OCI-LY1 (cell line): ENCODE data around the gene JOSD2.

Experiments
- H2AFZ ChIP-seq: fragments of 200-600 bp; sonication (generic), shearing (Covaris generic); 2 replicates; pipeline ENCODE4 v1.6.0; 2014; ENCODE audit warnings: antibody characterized with exemption, mild to moderate bottlenecking, low read length
- H3F3A ChIP-seq: fragments of 200-600 bp; sonication (generic), shearing (Covaris generic); 2 replicates; pipeline ENCODE4 v1.6.0; 2014; ENCODE audit warnings: mild to moderate bottlenecking, antibody characterized with exemption, low read length, moderate library complexity; ENCODE audit not compliant: insufficient read depth
- H3K27ac ChIP-seq: fragments of 200-600 bp; sonication (generic); 2 replicates; pipeline ENCODE4 v1.5.1; 2014; ENCODE audit warnings: low read length, mixed run types, mild to moderate bottlenecking, low read depth; ENCODE audit not compliant: poor library complexity, severe bottlenecking
- H3K27me3 ChIP-seq: fragments of 200-600 bp; sonication (generic); 2 replicates; pipeline ENCODE4 v1.6.0; 2014; ENCODE audit warnings: antibody characterized with exemption, mild to moderate bottlenecking, low read length, moderate library complexity; ENCODE audit not compliant: insufficient read depth
- H3K36me3 ChIP-seq: fragments of 200-600 bp; sonication (generic); 2 replicates; pipeline ENCODE4 v1.6.1; 2014; ENCODE audit warnings: mild to moderate bottlenecking, antibody characterized with exemption, low read length, moderate library complexity, mixed read lengths; ENCODE audit not compliant: insufficient read depth
- H3K4me1 ChIP-seq: fragments of 200-600 bp; sonication (generic); 2 replicates; pipeline ENCODE4 v1.5.1; 2014; ENCODE audit warnings: mild to moderate bottlenecking, low read length, moderate library complexity; ENCODE audit not compliant: insufficient read depth, severe bottlenecking
- H3K4me2 ChIP-seq: fragments of 200-600 bp; sonication (generic), shearing (Covaris generic); 2 replicates; pipeline ENCODE4 v1.6.1; 2014; ENCODE audit warnings: low read length
- H3K4me3 ChIP-seq: fragments of 200-600 bp; sonication (generic); 2 replicates; pipeline ENCODE4 v1.5.1; 2014; ENCODE audit warnings: low read length, low read depth, mild to moderate bottlenecking, mixed read lengths; ENCODE audit not compliant: poor library complexity, severe bottlenecking
- H3K79me2 ChIP-seq: fragments of 200-600 bp; shearing (Covaris generic); 2 replicates; pipeline ENCODE4 v1.6.1; 2016; ENCODE audit warnings: mixed run types, low read length, mixed read lengths; ENCODE audit not compliant: insufficient read depth
- H3K9ac ChIP-seq: fragments of 200-600 bp; sonication (generic), shearing (Covaris generic); 2 replicates; pipeline ENCODE4 v1.6.1; 2014; ENCODE audit warnings: mild to moderate bottlenecking, low read length, mixed read lengths
- H3K9me2 ChIP-seq: fragments of 200-600 bp; sonication (generic), shearing (Covaris generic); 2 replicates; pipeline ENCODE4 v1.6.1; 2014; ENCODE audit warnings: low read depth, mild to moderate bottlenecking, low read length, mixed read lengths
- H3K9me3 ChIP-seq: fragments of 200-600 bp; shearing (Covaris generic); 2 replicates; pipeline ENCODE4 v1.6.1; 2014; ENCODE audit warnings: low read length, mixed read lengths
- H4K20me1 ChIP-seq: fragments of 200-600 bp; sonication (generic), shearing (Covaris generic); 2 replicates; pipeline ENCODE4 v1.6.0; 2016; ENCODE audit warnings: mild to moderate bottlenecking, low read length; ENCODE audit not compliant: insufficient read depth
- CTCF ChIP-seq: fragments of 200-600 bp; sonication (generic), shearing (Covaris generic); IDR thresholded peaks from 2 replicates; pipeline ENCODE4 v1.5.1; 2017; ENCODE audit warnings: mild to moderate bottlenecking, antibody characterized with exemption, low read length, moderate library complexity, mixed read lengths
- EZH2 ChIP-seq: fragments of 200-600 bp; sonication (generic), shearing (Covaris generic); IDR thresholded peaks from 2 replicates; pipeline ENCODE4 v1.8.0; 2017; ENCODE audit warnings: borderline replicate concordance, mixed run types, mild to moderate bottlenecking, antibody characterized with exemption, low read length, moderate library complexity, mixed read lengths

The JOSD2 gene

GRCh38 chr19:50482916-50483315, 28.1 kb downstream of the JOSD2 start:
- TF ChIP-seq EZH2 (no peak), CTCF (no peak)
- H3K79me2 ChIP-seq, result no peaks in the 10 kb centered on the region
- peaks cover 85% of the 10 kb centered on the region for H3K36me3 ChIP-seq

GRCh38 chr19:50482271-50482855, 28.6 kb downstream of the JOSD2 start:
- H3K36me3 ChIP-seq, result peaks cover 89% of the 10 kb centered on the region
- H3F3A ChIP-seq, result no peaks in the 10 kb centered on the region
- TF ChIP-seq EZH2 (no peak), CTCF (no peak)
- no peak overlapping the region for H3K27ac ChIP-seq
- H3K9me2 ChIP-seq, result no peaks in the 10 kb centered on the region
- peaks cover 14% of the 10 kb centered on the region for H3K9me3 ChIP-seq
- peaks cover 5% of the 10 kb centered on the region for H3K4me1 ChIP-seq
- H3K9ac ChIP-seq, result no peak overlapping the region
- no peak overlapping the region for H3K4me2 ChIP-seq
- H3K27me3 ChIP-seq, result peaks cover 2% of the 10 kb centered on the region; the same call in 1 of the 2 replicates
- H3K79me2 ChIP-seq, result no peaks in the 10 kb centered on the region
- no peak overlapping the region for H2AFZ ChIP-seq
- H4K20me1 ChIP-seq, result no peaks in the 10 kb centered on the region
- no peak overlapping the region for H3K4me3 ChIP-seq

More at GRCh38 chr19:50482916-50483315, 28.1 kb downstream of the JOSD2 start:
- Histone ChIP-seq H3K9ac (no peak overlapping the region), H3F3A (no peaks in the 10 kb centered on the region), H3K27me3 (peaks cover 6% of the 10 kb centered on the region; the same call in 1 of the 2 replicates), H3K27ac (no peak overlapping the region), H3K9me2 (no peaks in the 10 kb centered on the region), H3K4me3 (no peak overlapping the region), H3K4me2 (no peak overlapping the region), H2AFZ (no peak overlapping the region), H3K9me3 (peaks cover 14% of the 10 kb centered on the region), H4K20me1 (no peaks in the 10 kb centered on the region), H3K4me1 (no peaks in the 10 kb centered on the region)

- Histone ChIP-seq H3K4me1 (peaks cover 11% of the 10 kb centered on the region), H3K9me2 (no peaks in the 10 kb centered on the region), H3K36me3 (peaks cover 87% of the 10 kb centered on the region), H2AFZ (no peak overlapping the region), H3K9me3 (peaks cover 11% of the 10 kb centered on the region), H3K4me3 (no peak overlapping the region), H3K79me2 (no peaks in the 10 kb centered on the region), H3K4me2 (no peak overlapping the region), H3K9ac (no peak overlapping the region), H3K27ac (no peak overlapping the region), H4K20me1 (no peaks in the 10 kb centered on the region), H3F3A (no peaks in the 10 kb centered on the region), H3K27me3 (no peaks in the 10 kb centered on the region; the same call in 1 of the 2 replicates)
- TF ChIP-seq EZH2, result no peak
- TF ChIP-seq CTCF, result no peak
These were observed 29.4 kb downstream of the JOSD2 start for GRCh38 chr19:50481351-50482149.
